HepG2 (cell line): ENCODE data around the gene RAB34. TPM values are rescaled to one million over a fixed set of nuclear protein-coding genes. Genes with fewer than 3 reads are reported as not detected.
A peak's percentile ranks its signal among the peaks of the same experiment; 100 is the strongest.

ENCODE experiments used
- FOXJ3 ChIP-seq: sonication (generic); formaldehyde crosslinking; IDR thresholded peaks from 2 replicates; pipeline ENCODE4 v1.4.0; 2020; ENCODE audit warnings: missing genetic modification reagents, mild to moderate bottlenecking, borderline replicate concordance
- KDM4B ChIP-seq: sonication (generic); formaldehyde crosslinking; IDR thresholded peaks from 2 replicates; pipeline ENCODE4 v1.4.0; 2020; ENCODE audit warnings: missing genetic modification reagents
- KDM6A ChIP-seq: IDR thresholded peaks from 2 replicates; pipeline ENCODE4 v1.6.1; 2016; ENCODE audit warnings: low read depth
- PHF20 ChIP-seq: sonication (generic); formaldehyde crosslinking; IDR thresholded peaks from 2 replicates; pipeline ENCODE4 v1.5.0; 2020; ENCODE audit warnings: mild to moderate bottlenecking, missing genetic modification reagents
- RBAK ChIP-seq: sonication (generic); formaldehyde crosslinking; IDR thresholded peaks from 2 replicates; pipeline ENCODE4 v1.5.1; 2020; ENCODE audit warnings: mild to moderate bottlenecking, missing genetic modification reagents
- SALL2 ChIP-seq: sonication (generic); formaldehyde crosslinking; IDR thresholded peaks from 2 replicates; pipeline ENCODE4 v1.8.1; 2023; ENCODE audit warnings: mild to moderate bottlenecking, missing genetic modification reagents, inconsistent platforms
- SATB2 ChIP-seq: sonication (generic); formaldehyde crosslinking; IDR thresholded peaks from 2 replicates; pipeline ENCODE4 v1.5.0; 2020; ENCODE audit warnings: missing genetic modification reagents
- SP4 ChIP-seq: sonication (generic); formaldehyde crosslinking; IDR thresholded peaks from 2 replicates; pipeline ENCODE4 v1.8.1; 2023; ENCODE audit warnings: mild to moderate bottlenecking, missing genetic modification reagents
- TARDBP ChIP-seq: sonication (generic); formaldehyde crosslinking; IDR thresholded peaks from 2 replicates; pipeline ENCODE4 v1.8.0; 2022; ENCODE audit warnings: mild to moderate bottlenecking, missing genetic modification reagents
- ZNF468 ChIP-seq: sonication (generic); formaldehyde crosslinking; IDR thresholded peaks from 2 replicates; pipeline ENCODE4 v1.8.0; 2022; ENCODE audit warnings: mild to moderate bottlenecking, moderate library complexity, missing genetic modification reagents
- ZNF564 ChIP-seq: sonication (generic); formaldehyde crosslinking; IDR thresholded peaks from 2 replicates; pipeline ENCODE4 v1.8.1; 2023; ENCODE audit warnings: mild to moderate bottlenecking, missing genetic modification reagents
- ZNF678 ChIP-seq: sonication (generic); formaldehyde crosslinking; IDR thresholded peaks from 2 replicates; pipeline ENCODE4 v1.4.0; 2020; ENCODE audit warnings: mild to moderate bottlenecking, missing genetic modification reagents
- ZNF792 ChIP-seq: IDR thresholded peaks from 2 replicates; pipeline ENCODE4 v1.6.1; 2016
- polyA plus RNA-seq, 8 experiments: library from polyadenylated mRNA; depleted of rRNA in 3 of 8; stranded (reverse) in 7 of 8; unstranded in 1 of 8; fragments of >200 nt; fragmentation: Illumina TruSeq in 4 of 8; extraction: Trizol in 4 of 8; gene quantifications; 2 replicates each; pipeline versions ENCODE4 v1.2.1 to v1.2.3, GENCODE V29; 2011 to 2016; ENCODE audit warnings: low read depth in 4 of 8, missing spikeins in 1 of 8, mixed read lengths in 1 of 8; ENCODE audit not compliant: insufficient read depth in 1 of 8
- total RNA-seq, 5 experiments: library from RNA; depleted of rRNA; stranded (reverse); fragments of >200 nt; fragmentation: Illumina TruSeq; extraction: Trizol; gene quantifications; 2 replicates each; pipeline ENCODE4 v1.2.3, GENCODE V29; 2016; ENCODE audit warnings: low read depth in 1 of 5
- TF ChIP-seq, protein P1 (sequence below): sonication (generic); formaldehyde crosslinking; conservative IDR thresholded peaks from 2 replicates; pipeline ENCODE4 v1.4.0; 2020; ENCODE audit warnings: missing genetic modification reagents
- TF ChIP-seq, protein P2 (sequence below): sonication (generic); formaldehyde crosslinking; IDR thresholded peaks from 2 replicates; pipeline ENCODE4 v1.5.1; 2020; ENCODE audit warnings: missing genetic modification reagents, mild to moderate bottlenecking, borderline replicate concordance
- TF ChIP-seq, protein P3 (sequence below): fragments of 450-650 bp; IDR thresholded peaks from 2 replicates; pipeline ENCODE4 v1.6.1; 2017
- TF ChIP-seq, protein P4 (sequence below): sonication (generic); formaldehyde crosslinking; IDR thresholded peaks from 2 replicates; pipeline ENCODE4 v1.4.0; 2020; ENCODE audit warnings: missing genetic modification reagents, borderline replicate concordance
- TF ChIP-seq, protein P5 (sequence below): IDR thresholded peaks from 2 replicates; pipeline ENCODE4 v1.6.1; 2016; ENCODE audit warnings: missing compliant biosample characterization, missing genetic modification reagents, borderline replicate concordance

Gene RAB34
- total and polyA plus RNA-seq, 2 of the 13 experiments (the other 11 are each of a cell fraction or from before 2014, with no cell fraction given), result 0.49 TPM; not detected in 1

DNA sequence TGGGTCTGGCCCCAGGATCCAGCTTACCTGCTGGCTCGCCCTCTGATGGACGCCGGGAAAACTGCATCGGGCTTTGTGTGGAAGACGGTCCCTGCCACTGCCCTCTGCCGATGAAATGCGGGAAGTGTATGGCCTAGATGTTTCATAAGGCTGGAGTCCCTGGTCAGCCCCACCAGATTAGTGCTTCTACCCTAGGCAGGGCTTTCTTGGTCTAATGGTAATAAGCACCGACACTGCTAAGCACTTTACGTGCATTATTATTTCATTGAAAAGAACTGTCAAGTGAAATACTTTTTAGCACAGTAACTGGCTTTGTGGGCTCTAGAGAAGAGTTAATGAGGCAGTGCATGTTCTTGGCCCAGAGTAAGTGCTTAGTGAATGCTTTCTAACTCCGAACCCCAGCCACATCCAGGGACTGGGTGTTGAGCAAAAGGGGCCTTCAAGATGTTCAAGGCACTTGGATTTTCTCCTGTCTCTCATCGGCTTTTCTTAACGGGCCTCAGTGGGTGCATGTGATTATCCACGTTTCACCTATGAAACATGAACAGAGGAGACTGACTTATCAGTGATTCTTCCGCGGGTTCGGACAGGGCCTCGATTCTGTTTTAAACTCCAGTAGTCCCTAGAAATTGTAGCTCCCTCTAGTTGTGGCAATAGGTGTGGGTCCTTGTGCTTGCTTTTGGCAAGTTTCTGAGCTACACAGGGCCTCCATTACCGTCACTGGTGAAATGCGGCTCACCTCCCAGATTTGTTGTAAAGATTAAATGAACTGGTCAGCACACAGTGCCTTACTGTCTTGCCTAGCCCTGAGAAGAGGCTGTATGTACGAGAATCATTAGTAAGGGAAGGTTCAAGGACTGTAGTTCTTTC, 32.7 kb upstream of the RAB34 start (continued):
- TF ChIP-seq, protein P1, sequence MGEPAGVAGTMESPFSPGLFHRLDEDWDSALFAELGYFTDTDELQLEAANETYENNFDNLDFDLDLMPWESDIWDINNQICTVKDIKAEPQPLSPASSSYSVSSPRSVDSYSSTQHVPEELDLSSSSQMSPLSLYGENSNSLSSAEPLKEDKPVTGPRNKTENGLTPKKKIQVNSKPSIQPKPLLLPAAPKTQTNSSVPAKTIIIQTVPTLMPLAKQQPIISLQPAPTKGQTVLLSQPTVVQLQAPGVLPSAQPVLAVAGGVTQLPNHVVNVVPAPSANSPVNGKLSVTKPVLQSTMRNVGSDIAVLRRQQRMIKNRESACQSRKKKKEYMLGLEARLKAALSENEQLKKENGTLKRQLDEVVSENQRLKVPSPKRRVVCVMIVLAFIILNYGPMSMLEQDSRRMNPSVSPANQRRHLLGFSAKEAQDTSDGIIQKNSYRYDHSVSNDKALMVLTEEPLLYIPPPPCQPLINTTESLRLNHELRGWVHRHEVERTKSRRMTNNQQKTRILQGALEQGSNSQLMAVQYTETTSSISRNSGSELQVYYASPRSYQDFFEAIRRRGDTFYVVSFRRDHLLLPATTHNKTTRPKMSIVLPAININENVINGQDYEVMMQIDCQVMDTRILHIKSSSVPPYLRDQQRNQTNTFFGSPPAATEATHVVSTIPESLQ (CRISPR knock-in tag), result no peak
- TF ChIP-seq ZNF468 (CRISPR knock-in tag) (no peak), TARDBP (CRISPR knock-in tag) (peak; percentile 7), RBAK (CRISPR knock-in tag) (no peak), SATB2 (CRISPR knock-in tag) (no peak), KDM6A (no peak), SALL2 (0 out of 2 replicates have a peak, but pooled peaks have one; percentile 41), ZNF792 (peak; percentile 38; the same call in 1 of the 2 replicates), ZNF564 (CRISPR knock-in tag) (no peak), SP4 (CRISPR knock-in tag) (no peak), KDM4B (CRISPR knock-in tag) (0 out of 2 replicates have a peak, but pooled peaks have one; percentile 25), FOXJ3 (no peak), ZNF678 (no peak), PHF20 (CRISPR knock-in tag) (no peak)
- TF ChIP-seq, protein P2, sequence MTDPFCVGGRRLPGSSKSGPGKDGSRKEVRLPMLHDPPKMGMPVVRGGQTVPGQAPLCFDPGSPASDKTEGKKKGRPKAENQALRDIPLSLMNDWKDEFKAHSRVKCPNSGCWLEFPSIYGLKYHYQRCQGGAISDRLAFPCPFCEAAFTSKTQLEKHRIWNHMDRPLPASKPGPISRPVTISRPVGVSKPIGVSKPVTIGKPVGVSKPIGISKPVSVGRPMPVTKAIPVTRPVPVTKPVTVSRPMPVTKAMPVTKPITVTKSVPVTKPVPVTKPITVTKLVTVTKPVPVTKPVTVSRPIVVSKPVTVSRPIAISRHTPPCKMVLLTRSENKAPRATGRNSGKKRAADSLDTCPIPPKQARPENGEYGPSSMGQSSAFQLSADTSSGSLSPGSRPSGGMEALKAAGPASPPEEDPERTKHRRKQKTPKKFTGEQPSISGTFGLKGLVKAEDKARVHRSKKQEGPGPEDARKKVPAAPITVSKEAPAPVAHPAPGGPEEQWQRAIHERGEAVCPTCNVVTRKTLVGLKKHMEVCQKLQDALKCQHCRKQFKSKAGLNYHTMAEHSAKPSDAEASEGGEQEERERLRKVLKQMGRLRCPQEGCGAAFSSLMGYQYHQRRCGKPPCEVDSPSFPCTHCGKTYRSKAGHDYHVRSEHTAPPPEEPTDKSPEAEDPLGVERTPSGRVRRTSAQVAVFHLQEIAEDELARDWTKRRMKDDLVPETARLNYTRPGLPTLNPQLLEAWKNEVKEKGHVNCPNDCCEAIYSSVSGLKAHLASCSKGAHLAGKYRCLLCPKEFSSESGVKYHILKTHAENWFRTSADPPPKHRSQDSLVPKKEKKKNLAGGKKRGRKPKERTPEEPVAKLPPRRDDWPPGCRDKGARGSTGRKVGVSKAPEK, result peak; percentile 61; the same call in 1 of the 2 replicates
- TF ChIP-seq, protein P3, sequence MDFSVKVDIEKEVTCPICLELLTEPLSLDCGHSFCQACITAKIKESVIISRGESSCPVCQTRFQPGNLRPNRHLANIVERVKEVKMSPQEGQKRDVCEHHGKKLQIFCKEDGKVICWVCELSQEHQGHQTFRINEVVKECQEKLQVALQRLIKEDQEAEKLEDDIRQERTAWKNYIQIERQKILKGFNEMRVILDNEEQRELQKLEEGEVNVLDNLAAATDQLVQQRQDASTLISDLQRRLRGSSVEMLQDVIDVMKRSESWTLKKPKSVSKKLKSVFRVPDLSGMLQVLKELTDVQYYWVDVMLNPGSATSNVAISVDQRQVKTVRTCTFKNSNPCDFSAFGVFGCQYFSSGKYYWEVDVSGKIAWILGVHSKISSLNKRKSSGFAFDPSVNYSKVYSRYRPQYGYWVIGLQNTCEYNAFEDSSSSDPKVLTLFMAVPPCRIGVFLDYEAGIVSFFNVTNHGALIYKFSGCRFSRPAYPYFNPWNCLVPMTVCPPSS, result no peak
- TF ChIP-seq, protein P4, sequence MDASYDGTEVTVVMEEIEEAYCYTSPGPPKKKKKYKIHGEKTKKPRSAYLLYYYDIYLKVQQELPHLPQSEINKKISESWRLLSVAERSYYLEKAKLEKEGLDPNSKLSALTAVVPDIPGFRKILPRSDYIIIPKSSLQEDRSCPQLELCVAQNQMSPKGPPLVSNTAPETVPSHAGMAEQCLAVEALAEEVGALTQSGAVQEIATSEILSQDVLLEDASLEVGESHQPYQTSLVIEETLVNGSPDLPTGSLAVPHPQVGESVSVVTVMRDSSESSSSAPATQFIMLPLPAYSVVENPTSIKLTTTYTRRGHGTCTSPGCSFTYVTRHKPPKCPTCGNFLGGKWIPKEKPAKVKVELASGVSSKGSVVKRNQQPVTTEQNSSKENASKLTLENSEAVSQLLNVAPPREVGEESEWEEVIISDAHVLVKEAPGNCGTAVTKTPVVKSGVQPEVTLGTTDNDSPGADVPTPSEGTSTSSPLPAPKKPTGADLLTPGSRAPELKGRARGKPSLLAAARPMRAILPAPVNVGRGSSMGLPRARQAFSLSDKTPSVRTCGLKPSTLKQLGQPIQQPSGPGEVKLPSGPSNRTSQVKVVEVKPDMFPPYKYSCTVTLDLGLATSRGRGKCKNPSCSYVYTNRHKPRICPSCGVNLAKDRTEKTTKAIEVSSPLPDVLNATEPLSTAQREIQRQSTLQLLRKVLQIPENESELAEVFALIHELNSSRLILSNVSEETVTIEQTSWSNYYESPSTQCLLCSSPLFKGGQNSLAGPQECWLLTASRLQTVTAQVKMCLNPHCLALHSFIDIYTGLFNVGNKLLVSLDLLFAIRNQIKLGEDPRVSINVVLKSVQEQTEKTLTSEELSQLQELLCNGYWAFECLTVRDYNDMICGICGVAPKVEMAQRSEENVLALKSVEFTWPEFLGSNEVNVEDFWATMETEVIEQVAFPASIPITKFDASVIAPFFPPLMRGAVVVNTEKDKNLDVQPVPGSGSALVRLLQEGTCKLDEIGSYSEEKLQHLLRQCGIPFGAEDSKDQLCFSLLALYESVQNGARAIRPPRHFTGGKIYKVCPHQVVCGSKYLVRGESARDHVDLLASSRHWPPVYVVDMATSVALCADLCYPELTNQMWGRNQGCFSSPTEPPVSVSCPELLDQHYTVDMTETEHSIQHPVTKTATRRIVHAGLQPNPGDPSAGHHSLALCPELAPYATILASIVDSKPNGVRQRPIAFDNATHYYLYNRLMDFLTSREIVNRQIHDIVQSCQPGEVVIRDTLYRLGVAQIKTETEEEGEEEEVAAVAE (CRISPR knock-in tag), result no peak
- TF ChIP-seq, protein P5, sequence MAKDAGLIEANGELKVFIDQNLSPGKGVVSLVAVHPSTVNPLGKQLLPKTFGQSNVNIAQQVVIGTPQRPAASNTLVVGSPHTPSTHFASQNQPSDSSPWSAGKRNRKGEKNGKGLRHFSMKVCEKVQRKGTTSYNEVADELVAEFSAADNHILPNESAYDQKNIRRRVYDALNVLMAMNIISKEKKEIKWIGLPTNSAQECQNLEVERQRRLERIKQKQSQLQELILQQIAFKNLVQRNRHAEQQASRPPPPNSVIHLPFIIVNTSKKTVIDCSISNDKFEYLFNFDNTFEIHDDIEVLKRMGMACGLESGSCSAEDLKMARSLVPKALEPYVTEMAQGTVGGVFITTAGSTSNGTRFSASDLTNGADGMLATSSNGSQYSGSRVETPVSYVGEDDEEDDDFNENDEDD, result no peak
